GM21367 (cell line): Measurements from ENCODE around the gene BMERB1.
"Not testable (repeated sequence)": the region's sequence is repeated elsewhere in the genome, so short reads cannot be mapped to it uniquely, and the experiment has no call there.

Source experiments
- ATAC-seq: cut with Tn5 transposase; IDR thresholded peaks from one replicate; pipeline ENCODE4 v1.9.1; 2021; ENCODE audit not compliant: unreplicated experiment

Gene BMERB1

DNA sequence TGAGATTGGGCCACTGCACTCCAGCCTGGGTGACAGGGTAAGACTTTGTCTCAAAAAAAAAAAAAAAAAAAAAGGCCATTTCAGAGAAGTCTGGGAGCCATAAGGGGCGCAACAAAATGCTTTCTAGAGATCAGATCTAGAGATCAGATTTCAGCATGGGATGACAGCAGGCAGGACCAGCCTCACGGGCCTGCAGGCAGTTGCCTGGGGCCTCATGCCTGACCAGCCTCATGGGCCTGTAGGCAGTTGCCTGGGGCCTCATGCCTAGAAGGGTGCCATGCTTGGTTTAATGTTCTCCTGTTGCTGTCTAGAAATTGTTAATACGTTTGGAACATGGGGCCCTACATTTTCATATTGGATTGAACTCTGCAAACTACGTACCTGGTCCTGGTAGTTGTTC lies 149.1 kb downstream of the BMERB1 start:
- ATAC-seq = no peak

DNA sequence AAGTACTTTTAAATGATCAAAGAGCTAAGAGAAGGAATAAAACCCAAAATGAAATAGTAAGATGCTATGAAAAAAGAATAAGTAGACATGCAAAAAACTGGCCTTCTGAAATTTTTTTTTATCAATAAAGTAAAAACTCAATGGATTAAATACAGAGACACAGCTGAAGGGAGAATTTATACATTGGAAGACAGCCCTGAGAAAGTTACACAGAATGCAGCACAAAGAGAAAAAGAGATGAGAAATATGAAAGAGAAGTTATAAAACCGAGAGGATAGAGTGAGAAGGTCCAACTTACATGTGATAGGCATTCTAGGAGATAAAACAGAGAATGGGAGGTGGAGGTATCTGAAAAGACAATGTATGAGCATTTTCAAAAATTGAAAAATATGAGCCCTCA lies 151.6 kb downstream of the BMERB1 start:
- no peak for ATAC-seq

DNA sequence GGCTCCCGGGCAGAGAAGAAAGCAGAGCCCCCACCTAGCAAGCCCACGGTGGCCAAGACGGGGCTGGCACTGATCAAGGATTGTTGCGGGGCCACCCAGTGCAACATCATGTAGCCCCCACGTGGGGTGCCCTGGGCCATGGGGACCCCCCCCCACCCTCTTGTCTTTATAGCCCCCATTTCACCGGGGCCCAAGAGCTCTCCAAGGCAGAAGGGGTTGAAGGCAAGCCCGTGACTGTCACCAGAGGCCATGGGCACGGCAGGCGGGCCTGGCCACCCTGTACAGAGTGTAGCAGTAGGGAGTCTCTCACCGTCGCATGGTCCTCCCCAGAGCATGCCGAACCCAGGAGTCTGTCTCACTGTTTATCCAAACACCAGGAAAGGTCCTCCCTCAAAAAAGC lies 152.3 kb downstream of the BMERB1 start:
- no peak for ATAC-seq

DNA sequence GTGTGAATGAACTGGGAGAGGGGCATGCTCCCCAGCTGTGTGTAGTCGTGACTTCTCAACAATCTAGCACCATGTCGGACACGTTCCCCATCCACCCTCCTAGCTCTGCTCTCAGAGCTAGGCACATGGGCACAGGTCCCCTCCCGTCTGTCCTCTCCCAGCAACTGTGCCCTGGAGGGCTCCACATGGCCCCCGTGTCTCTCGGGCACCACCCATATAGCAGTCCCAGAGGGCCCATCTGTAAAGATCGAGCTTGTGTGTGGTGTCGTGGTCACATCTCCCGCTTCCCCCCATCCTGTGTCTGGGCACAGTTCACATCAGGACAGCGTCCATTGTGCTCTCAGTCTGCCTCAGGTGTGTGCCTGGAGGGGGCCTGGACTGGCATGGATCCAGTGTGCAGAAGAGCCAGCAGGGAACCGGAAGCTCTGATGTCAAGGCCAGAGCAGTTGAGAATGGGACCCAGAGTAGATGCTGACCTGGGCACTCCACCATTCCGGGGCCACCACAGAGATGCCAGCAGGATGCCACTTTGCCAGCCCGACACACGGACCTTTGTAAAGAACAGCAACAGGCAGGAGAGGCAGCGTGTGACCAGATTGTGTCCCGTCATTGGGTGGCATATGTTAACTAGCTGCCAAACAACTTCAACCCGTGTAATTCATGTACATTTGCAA lies 152.9 kb downstream of the BMERB1 start:
- ATAC-seq = no peak

DNA sequence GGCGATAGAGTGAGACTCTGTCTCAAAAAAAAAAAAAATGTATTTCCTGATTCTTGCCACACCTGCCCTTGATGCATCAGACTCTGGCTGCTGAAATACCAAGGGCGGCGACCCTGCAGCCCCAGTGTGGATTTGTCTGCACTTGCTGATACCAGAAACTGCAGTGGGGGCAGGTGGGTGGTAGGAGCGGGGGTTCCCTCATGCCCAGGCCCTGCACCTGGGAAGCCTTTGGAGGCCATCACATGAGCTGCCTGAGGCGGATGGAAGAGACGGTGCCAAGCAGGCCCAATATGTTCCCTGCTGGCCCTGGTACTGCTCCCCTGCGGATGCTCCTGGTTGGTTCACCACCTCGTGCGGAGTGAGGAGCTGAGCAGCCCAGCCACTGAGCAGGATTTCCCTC lies 157.9 kb downstream of the BMERB1 start:
- no peak for ATAC-seq

DNA sequence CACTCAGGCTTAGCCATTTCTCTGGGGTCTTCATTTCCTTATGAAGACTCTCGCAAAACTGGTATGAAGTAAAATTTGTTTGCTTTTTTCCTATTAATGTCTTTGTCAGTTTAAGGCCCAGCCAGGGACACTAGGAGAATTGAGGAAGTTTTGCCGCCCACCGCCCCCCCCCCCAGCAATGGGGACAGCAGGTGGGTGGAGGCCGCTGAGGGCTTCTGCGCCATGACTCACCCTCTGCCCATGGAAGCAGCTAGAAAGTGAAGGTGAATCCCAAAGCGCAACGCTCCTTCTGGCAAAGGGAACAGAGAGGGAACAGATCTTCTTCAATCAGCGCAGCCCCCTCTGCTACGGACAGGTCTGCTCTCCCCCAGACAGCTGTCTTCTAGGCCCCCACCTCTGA lies 158.8 kb downstream of the BMERB1 start:
- no peak for ATAC-seq

DNA sequence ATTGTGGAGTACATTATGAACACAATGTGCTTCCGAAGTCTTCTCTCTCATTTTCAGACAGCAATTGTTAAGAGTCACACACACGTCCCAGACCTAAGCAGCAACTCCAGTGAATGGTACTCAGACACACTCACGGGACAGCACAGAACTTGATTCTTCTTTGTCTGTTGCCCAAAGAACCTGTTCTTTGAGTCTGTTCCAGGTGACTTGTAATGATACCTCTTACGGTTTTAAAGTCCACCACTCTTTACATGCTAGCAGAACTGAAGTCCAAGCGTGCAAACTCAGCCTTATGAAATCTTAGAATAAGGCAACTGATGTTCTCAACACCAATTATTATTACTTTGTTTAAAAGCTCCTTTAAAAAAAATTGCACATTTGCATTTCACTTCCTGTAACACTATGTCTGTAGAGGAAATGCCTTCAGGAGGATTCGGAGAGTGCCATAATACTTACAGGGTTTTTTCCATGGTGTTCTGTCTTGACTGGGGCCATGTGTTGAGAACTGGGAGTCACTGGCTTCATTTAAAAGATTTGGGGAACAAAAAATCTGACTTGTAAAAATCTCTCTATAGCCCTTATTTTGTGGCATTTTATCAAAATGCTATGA lies 160.4 kb downstream of the BMERB1 start:
- no peak for ATAC-seq

DNA sequence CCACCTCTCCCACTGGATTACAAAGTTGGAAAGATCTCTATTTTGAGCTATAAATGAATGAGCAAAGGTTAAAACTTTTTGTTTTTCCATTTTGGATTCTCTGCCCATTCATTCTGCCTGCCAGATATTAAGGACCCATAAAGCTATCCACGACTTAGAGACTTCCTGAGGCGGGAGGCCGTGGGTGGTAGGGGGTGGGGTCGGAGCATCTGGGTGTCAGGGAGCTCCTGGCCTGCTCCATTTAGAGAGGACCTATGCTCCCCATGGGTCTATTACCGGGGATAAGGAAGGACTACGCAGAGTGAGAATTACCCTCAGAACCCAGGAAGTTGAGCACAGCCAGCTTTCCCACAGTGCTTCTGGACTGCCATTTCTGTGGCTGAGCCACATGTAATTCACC lies 162.7 kb downstream of the BMERB1 start:
- no peak for ATAC-seq

DNA sequence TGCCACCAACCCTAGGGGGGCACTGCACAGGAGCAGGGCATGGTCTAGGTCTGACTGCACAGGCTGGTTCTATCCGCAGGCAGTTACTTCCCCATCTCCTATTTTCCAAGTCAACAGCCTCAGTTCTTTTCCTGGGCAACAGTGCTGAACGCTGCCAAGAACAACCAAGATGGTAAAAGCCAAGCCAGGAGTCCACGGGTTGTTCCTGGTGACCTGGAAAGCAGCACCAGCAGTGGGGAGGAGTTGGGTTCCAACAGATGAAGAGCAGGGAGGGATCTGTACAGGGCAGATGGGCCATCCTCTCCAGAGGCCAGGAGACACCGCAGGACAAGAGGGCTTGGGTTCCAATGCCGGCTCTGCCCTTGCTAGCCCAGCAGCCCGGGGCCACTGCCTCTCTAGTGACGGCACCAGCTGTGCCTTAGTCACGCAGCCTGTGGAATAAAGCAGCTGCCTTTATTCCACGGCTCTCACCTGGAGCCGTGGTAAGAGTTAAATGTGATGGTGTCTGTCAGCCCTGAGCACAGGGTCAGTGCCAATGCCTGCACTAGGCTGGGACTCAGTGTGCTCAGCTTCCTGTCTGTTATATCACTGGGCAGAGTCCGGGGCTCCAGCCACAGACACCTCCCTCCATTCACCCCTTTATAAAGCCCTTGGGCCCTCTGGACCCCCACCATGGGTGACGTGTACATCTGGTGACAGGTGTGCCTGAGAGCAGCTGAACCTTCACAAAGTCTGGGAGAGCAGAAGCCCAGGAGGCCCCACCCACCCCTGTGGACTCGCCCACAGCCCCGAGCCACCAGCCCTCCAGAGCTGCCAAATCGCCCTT lies 163.6 kb downstream of the BMERB1 start:
- ATAC-seq = no peak

DNA sequence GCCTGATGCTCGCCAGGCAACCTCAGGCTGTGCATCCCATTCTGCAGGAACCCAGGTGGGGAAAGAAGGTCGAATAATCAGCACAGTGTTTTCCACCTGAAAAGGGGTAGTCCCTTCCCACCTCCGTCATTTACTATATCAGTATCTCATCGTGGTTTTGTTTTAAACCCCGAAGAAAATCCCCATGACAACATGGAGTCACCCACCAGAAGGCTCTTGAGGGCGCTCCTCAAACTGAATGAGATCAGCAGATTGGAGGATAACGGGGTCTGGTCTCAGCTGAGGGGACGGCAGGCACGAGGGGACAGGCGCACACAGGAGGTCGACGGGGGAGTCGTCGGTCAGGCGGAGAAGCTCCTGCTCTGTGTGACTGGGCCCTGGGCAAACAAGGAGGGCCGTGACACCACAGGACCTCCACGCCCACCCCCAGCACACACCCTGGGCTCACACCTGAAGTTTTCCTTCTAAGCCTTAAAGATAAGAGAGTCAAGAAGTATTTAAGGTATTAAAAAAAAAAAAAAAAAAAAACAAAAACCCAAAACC lies 164.3 kb downstream of the BMERB1 start:
- ATAC-seq = no peak

DNA sequence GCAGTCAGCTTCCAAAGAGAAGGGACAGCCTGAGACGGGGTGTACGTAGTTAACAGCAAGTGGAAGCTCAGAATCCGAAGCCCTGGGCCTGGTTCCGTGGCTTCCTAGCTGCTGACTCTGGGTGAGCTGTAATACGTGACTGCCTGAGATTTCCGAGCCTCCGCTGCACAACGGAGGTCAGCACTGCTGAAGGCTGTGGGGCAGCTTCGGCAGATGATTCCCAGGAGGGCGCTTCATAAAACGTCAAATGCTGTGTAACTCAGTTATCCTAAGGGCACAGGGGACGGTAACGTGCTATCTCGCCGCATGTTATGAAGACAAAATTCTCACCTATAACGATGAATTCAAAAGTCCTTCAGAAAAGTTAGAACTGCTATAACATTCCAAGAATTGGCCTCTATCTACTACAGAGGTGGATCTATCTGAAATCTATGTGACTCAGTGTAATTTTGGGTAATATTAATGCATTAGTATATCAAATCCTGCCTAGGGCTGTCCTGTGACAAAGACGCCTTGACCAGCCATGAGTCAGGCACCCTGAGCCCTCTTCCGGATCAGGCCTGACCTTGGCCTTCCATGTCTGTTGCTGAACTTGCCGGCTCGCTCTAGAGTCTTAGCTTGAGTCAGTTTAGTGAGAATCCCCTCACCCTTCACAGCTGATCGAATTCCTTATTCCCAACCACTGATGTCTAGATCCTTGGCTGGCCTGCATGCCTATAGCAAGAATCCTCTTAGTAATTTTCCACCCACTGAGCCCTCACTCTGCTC lies 165.1 kb downstream of the BMERB1 start:
- ATAC-seq = no peak

DNA sequence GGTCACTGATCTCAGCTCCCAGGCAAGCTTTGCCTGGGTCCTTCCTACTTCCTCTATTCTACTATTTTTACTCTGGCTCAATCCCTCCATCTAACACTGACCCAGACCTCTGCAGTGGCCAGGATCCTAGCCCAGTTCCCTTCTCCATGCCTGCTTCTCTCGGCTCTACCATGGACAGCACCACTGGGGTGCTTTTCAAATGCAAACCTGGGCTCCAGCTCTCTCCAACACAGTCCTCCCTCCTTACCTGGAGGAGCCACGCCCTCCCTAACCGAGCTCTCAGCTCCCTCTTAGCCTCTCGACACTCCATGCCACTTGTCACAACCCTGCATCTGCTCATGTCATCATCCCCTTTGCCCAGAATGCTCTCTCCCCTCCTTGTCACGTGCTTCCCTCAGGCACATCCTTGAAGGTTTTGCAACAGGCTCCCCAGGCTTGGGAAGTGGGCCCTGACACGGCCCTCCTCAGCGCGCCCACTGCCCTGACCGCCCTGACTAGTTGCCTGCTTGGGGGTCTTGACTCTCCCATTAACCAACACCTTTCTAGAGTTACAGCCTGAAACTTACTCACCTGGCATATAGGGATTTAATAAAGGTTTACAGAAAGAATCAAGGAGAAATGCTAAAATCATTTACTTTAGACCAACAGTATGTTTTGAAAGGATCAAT lies 167.0 kb downstream of the BMERB1 start:
- ATAC-seq = no peak

DNA sequence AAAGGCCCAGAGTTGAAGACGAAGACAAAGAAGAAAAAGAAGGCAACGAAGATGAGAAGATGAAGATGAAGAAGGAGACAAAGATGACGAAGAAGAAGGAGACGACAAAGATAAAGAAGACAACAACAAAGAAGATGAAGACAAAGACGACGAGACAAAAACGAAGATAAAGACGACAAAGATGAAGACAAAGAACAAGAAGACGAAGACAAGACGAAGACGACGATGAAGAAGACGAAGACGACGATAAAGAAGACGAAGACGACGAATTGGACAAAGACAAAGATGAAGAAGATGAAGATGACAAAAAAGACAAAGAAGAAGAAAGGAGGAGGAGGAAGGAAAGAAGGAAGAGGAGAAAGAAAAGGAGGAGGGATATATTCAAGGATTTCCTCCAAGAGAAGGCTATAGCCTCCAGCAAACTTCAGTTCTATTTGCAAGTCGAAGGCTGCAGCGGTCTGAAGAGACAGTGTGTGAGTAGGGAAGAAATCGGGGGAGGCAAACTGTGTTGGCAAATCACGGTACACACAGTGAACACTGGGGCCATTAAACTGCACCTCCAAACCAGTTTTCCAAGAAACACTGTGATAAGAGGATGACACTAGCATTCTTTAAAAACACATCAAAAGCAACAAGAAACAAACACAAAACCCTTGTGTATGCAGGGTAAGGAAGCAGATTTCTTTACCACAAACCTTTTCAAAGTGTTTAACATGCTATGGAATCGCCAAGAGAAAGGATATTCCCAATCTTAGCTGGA lies 168.1 kb downstream of the BMERB1 start:
- ATAC-seq = no peak

DNA sequence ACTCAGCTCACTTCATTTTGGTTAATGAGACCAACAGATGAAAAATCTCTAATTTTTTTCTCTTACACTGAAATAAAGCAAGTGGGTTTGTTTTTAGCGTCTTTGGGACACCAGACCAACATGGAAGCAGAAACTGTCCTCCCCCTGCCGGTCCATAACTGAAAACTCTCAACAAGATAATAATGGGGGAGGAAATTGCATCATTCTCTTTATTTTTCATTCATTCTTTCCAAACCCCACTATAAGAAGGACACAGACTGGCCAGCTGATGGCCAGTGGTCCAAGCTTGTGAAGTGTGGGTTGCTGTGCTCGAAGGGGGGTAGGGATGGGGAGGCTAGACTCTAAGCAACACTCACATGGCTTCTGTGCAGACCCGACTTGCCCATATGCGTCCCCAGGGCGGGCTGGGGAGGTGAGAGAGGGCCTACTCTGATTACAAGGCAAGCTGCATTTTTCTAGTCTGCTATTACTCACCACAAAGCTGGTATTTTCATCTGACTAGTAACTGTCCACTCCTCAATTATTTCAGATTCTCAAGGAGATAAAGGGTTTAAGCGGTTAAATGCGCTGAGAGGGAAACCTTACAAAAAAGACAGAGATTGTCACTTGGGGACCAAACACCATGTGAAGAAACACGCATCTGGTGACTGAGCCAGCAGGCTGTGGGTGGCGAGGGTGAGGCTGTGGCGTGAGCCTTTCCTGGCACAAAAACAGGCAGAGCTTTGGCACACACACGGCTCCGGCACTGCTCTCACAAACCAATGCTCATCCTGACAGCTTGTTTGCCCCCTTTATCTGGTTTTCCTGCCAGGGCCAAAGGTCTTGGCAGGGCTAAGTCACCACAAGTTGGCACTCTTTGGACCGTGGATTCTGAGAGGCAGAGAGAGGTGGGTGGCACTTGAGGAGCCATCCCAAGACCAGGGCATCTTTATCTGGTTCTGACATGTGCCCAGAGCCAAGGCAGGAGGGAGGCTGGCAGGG lies 170.4 kb downstream of the BMERB1 start:
- no peak for ATAC-seq

DNA sequence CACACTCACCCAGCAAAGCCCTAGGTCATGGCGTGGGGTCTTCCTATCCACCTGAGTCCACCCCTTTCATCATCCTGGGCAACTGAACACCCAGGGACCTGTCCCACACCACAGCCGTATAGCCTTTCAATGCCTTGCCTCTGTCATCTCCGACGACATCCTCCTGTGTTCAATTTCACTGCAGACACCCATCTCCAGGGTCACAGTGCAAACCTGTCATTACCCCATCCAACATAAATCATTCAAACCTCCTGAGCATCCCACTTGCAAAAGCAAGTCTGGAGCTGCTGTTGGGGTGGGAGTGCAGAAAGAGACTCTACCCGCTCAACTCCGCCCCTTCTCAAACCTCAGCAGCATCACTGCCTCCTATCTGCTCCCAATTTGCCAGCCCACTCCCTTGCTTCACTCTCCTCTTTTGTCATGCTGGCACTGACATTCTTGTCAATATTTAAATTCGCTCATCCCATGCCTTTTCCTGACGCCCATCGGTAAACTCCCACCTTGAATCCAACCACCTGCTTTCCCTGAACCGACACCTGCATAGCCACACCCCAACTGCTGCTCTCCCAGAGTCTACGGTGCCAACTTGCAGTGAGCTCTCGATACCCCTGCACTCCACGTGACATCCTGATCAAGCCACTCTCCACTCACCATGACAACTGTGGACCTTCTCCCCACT lies 171.6 kb downstream of the BMERB1 start:
- no peak for ATAC-seq

DNA sequence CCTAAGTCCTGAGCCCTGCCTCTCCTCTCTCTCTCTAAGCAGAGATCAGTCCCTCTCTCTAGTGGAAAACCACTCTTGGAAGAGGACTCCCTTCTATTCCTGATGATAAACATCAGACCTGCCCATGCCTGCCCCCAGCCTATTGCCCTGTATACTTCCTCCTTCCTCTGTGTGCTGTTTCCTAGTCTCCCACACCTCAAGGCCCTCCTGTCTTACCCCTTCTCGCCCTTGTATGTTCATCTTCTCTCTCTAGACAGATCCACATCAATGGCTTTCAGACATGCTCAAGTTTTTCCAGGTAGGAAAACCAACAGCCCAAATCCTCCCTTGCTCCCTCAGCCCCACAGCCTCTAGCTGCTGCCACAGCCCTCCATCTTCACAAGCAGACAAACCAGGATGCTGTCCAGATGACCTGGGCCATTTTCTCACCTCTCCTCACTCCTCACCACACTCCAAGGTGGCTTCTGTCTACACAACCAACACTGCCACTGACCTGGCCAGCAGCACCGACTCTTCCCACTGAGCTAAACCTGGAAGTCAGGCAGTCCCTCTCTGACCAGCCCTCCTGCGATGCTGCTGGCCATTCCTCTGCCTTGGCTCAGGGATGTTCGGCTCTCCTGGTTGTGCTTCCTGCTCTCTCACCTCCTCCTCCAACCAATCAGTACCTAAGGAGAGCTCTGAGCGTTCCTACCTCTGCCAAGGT lies 172.3 kb downstream of the BMERB1 start:
- no peak for ATAC-seq

DNA sequence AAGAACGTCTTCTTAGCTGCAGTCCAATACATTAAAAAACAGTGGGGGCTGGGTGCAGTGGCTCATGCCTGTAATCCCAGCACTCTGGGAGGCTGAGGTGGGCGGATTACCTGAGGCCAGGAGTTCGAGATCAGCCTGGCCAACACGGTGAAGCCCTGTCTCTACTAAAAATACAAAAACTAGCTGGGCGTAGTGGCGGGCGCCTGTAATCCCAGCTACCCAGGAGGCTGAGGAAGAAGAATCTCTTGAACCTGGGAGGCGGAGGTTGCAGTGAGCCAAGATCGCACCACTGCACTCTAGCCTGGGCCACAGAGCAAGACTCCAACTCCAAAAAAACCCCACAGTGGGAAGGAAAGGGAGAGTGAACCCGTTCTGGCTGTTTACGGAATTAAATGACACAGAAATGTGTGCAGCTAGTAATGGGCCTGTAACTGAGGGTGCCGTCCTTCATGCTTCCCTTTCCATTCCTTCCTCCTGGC lies 172.9 kb downstream of the BMERB1 start:
- ATAC-seq = not testable (repeated sequence)
